PC-9 (cell line): ENCODE data around the gene ZFAND3. TPM values are rescaled to one million over a fixed set of nuclear protein-coding genes. Genes with fewer than 3 reads are reported as not detected.

Experiments
- BruUV-seq: library from RNA; stranded (reverse); fragments of 400-500 nt; replicated peaks from 2 replicates; lab custom pipeline; 2021; lab: Mats Ljungman, UMichigan
- CTCF ChIA-PET: fragments of 300-600 bp; sonication (Branson Sonifier 250); formaldehyde crosslinking; loops from one replicate; lab custom pipeline; 2022; ENCODE audit warnings: antibody characterized with exemption; lab: Charles Lee
- POLR2A ChIA-PET: fragments of 300-600 bp; sonication (Branson Sonifier 250); formaldehyde crosslinking; loops from one replicate; lab custom pipeline; 2022; ENCODE audit warnings: antibody characterized with exemption; ENCODE audit not compliant: unreplicated experiment; lab: Charles Lee
- DNase-seq, 2 experiments: peaks; one replicate each; pipeline versions ENCODE4 v3.0.0 to v3.0.0-alpha.2; 2015 to 2022; ENCODE audit warnings: mixed read lengths in 1 of 2
- H2AFZ ChIP-seq: fragments of 200-600 bp; sonication (generic); 2 replicates; pipeline ENCODE4 v1.8.1; 2017; ENCODE audit warnings: antibody characterized with exemption
- H3F3A ChIP-seq: fragments of 200-600 bp; sonication (generic); 2 replicates; pipeline ENCODE4 v1.8.1; 2017; ENCODE audit warnings: antibody characterized with exemption, mild to moderate bottlenecking, low read depth; ENCODE audit not compliant: insufficient read depth
- H3K27ac ChIP-seq: fragments of 200-600 bp; sonication (generic); 2 replicates; pipeline ENCODE4 v1.6.1; 2016; ENCODE audit warnings: mixed run types
- H3K27me3 ChIP-seq: fragments of 200-600 bp; sonication (generic); 2 replicates; pipeline ENCODE4 v1.6.1; 2016; ENCODE audit warnings: low read depth, mixed run types; ENCODE audit not compliant: insufficient read depth
- H3K36me3 ChIP-seq: fragments of 200-600 bp; sonication (generic); 2 replicates; pipeline ENCODE4 v1.6.1; 2016; ENCODE audit warnings: low read depth, mixed run types
- H3K4me1 ChIP-seq: fragments of 200-600 bp; sonication (generic); replicated peaks from 2 replicates; pipeline ENCODE4 v1.6.1; 2016; ENCODE audit warnings: mixed run types; ENCODE audit not compliant: insufficient read depth
- H3K4me2 ChIP-seq: fragments of 200-600 bp; sonication (generic); 2 replicates; pipeline ENCODE4 v1.6.1; 2017; ENCODE audit warnings: mixed run types
- H3K4me3 ChIP-seq: fragments of 200-600 bp; sonication (generic); 2 replicates; pipeline ENCODE4 v1.6.1; 2016; ENCODE audit warnings: mixed run types
- H3K79me2 ChIP-seq: fragments of 200-600 bp; sonication (generic); 2 replicates; pipeline ENCODE4 v1.6.1; 2017; ENCODE audit warnings: low read depth, mixed run types
- H3K9me2 ChIP-seq: fragments of 200-600 bp; sonication (generic); 2 replicates; pipeline ENCODE4 v1.8.1; 2017; ENCODE audit warnings: mild to moderate bottlenecking; ENCODE audit not compliant: insufficient read depth
- H3K9me3 ChIP-seq: fragments of 200-600 bp; sonication (generic); 2 replicates; pipeline ENCODE4 v1.8.1; 2016; ENCODE audit warnings: low read depth; ENCODE audit not compliant: insufficient read depth
- H4K20me1 ChIP-seq: fragments of 200-600 bp; sonication (generic); 2 replicates; pipeline ENCODE4 v1.8.1; 2017; ENCODE audit not compliant: insufficient read depth
- EZH2 ChIP-seq: fragments of 200-600 bp; sonication (generic); IDR thresholded peaks from 2 replicates; pipeline ENCODE4 v1.8.0; 2017; ENCODE audit warnings: antibody characterized with exemption, low read depth
- intact Hi-C: fragments of 100-400 bp; cut with micrococcal nuclease; formaldehyde crosslinking; loops from one replicate; pipeline ENCODE4 v1.10.0; 2022; ENCODE audit not compliant: unreplicated experiment
- total RNA-seq: library from RNA; stranded (reverse); gene quantifications from 2 replicates; pipeline ENCODE4 v1.2.3, GENCODE V29; 2021
- TF ChIP-seq, protein P1 (sequence below): fragments of 200-600 bp; sonication (generic); conservative IDR thresholded peaks from 2 replicates; pipeline ENCODE4 v1.6.1; 2017; ENCODE audit warnings: mixed run types, antibody characterized with exemption, mild to moderate bottlenecking, moderate library complexity

ZFAND3 gene
- total RNA-seq, 1 experiment from 2014 or later, result 46.8 TPM

DNA sequence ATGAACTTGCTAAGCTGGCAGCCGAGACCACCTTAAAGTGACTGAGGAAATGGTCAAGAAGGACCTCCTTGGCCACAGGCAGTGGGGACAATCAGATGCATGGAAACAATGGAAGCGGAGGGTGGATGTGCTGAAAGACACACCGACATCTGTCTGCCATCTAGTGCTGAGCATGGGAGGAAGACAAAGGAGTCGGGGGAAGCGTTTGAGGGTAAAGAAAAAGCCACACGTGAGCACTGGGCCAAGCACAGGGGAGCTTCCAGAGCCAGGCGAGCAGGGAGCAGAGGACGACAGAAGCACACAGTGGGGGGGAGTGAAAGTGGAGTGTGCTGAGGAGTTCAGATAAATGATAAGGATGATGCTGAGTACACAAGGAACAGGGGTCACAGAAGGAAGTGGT lies 367.8 kb downstream of the ZFAND3 start:
- Histone ChIP-seq H3K9me2 (no peaks in the 10 kb centered on the region), H3K4me2 (no peak overlapping the region), H4K20me1 (no peaks in the 10 kb centered on the region), H2AFZ (no peak overlapping the region), H3K27ac (no peak overlapping the region), H3K9me3 (no peaks in the 10 kb centered on the region), H3F3A (no peaks in the 10 kb centered on the region), H3K36me3 (no peaks in the 10 kb centered on the region), H3K27me3 (no peaks in the 10 kb centered on the region), H3K4me3 (no peak overlapping the region), H3K4me1 (no peaks in the 10 kb centered on the region), H3K79me2 (no peaks in the 10 kb centered on the region)
- ChIA-PET POLR2A (no interaction called here), CTCF (no interaction called here)
- intact Hi-C loops, result no loop called here
- DNase-seq, result no peak
- no TSS peak for BruUV-seq
- TF ChIP-seq EZH2, result no peak
- TF ChIP-seq, protein P1, sequence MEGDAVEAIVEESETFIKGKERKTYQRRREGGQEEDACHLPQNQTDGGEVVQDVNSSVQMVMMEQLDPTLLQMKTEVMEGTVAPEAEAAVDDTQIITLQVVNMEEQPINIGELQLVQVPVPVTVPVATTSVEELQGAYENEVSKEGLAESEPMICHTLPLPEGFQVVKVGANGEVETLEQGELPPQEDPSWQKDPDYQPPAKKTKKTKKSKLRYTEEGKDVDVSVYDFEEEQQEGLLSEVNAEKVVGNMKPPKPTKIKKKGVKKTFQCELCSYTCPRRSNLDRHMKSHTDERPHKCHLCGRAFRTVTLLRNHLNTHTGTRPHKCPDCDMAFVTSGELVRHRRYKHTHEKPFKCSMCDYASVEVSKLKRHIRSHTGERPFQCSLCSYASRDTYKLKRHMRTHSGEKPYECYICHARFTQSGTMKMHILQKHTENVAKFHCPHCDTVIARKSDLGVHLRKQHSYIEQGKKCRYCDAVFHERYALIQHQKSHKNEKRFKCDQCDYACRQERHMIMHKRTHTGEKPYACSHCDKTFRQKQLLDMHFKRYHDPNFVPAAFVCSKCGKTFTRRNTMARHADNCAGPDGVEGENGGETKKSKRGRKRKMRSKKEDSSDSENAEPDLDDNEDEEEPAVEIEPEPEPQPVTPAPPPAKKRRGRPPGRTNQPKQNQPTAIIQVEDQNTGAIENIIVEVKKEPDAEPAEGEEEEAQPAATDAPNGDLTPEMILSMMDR, result no peak

GRCh38 chr6:38187811-38188590 lies 368.5 kb downstream of the ZFAND3 start:
- intact Hi-C loops, result no loop called here
- no peak overlapping the region for H3K4me2 ChIP-seq
- no peaks in the 10 kb centered on the region for H3K9me3 ChIP-seq
- no peak overlapping the region for H3K27ac ChIP-seq
- ChIA-PET POLR2A (no interaction called here), CTCF (no interaction called here)
- no peaks in the 10 kb centered on the region for H4K20me1 ChIP-seq
- no peaks in the 10 kb centered on the region for H3K36me3 ChIP-seq
- BruUV-seq, result no TSS peak
- H3K4me3 ChIP-seq, result no peak overlapping the region
- no peaks in the 10 kb centered on the region for H3K4me1 ChIP-seq
- DNase-seq, result no peak
- TF ChIP-seq, protein P1, result no peak
- no peaks in the 10 kb centered on the region for H3K27me3 ChIP-seq
- H3F3A ChIP-seq, result no peaks in the 10 kb centered on the region
- no peaks in the 10 kb centered on the region for H3K9me2 ChIP-seq
- H2AFZ ChIP-seq, result no peak overlapping the region
- no peaks in the 10 kb centered on the region for H3K79me2 ChIP-seq

DNA sequence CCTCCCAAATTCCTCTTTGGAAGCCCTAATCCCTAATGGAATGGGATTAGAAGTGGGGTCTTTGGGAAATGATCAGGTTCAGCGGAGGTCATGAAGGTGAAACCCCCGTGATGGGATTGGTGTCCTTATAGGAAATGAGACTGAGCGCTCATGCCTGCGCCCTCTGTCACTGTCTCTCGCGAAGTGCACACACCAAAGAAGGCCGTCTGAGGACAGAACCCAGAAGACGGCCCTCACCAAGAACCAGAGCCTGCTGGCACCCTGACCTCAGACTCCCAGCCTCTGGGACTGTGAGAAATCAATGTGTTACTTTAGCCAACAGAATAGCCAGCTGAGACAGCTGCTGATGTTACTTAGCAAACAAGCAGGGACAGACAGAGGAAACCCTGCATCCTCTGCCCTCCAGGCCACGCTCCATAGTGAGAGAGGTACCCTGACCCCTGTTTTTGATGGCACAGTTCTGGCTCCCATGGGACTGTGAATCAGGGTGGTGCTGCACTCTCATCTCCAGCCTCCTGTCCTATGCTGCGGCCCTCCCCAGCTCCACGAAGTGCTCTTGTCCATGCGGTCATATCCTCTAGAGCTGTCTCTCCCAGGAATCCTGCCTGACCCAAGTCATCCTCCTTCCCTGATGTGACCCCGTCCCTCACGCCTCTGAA lies 369.3 kb downstream of the ZFAND3 start:
- ChIA-PET CTCF (no interaction called here), POLR2A (no interaction called here)
- H3K4me3 ChIP-seq, result no peak overlapping the region
- no peak overlapping the region for H3K27ac ChIP-seq
- no peaks in the 10 kb centered on the region for H3F3A ChIP-seq
- no TSS peak for BruUV-seq
- no peak overlapping the region for H3K4me2 ChIP-seq
- H3K4me1 ChIP-seq, result no peaks in the 10 kb centered on the region
- H4K20me1 ChIP-seq, result no peaks in the 10 kb centered on the region; the same call in 1 of the 2 replicates
- H3K9me3 ChIP-seq, result no peaks in the 10 kb centered on the region
- H3K9me2 ChIP-seq, result no peaks in the 10 kb centered on the region
- TF ChIP-seq, protein P1, result no peak
- TF ChIP-seq EZH2, result no peak
- no peaks in the 10 kb centered on the region for H3K27me3 ChIP-seq
- H2AFZ ChIP-seq, result no peak overlapping the region
- DNase-seq, result no peak
- H3K36me3 ChIP-seq, result no peaks in the 10 kb centered on the region
- intact Hi-C loops, result no loop called here
- H3K79me2 ChIP-seq, result no peaks in the 10 kb centered on the region
